Psoas muscle (tissue), 8 donors: Measurements from ENCODE around the gene OMG. TPM values are rescaled to one million over a fixed set of nuclear protein-coding genes. Genes with fewer than 3 reads are reported as not detected.

Experiments
- ATAC-seq, 4 donors: fragments of 200-7000 bp; cut with Tn5 transposase; one replicate each; pipeline ENCODE4 v1.9.1; 2020; ENCODE audit warnings: moderate library complexity in 3 of 4, mild to moderate bottlenecking in 2 of 4
- DNase-seq, 2 donors: peaks; one replicate each; pipeline ENCODE4 v3.0.0-alpha.2; 2020
- H3K27ac ChIP-seq: fragments of 200-600 bp; one replicate; pipeline ENCODE4 v1.8.0; 2022
- H3K27me3 ChIP-seq, 3 donors: fragments of 200-600 bp in 1 of 3; one replicate each; pipeline versions ENCODE4 v1.6.1 to v1.8.0; 2013 to 2022; ENCODE audit warnings: low read length in 2 of 3, mild to moderate bottlenecking in 2 of 3, moderate library complexity in 1 of 3; ENCODE audit not compliant: insufficient read depth in 3 of 3
- H3K36me3 ChIP-seq, 2 donors: fragments of 200-600 bp in 1 of 2; one replicate each; pipeline versions ENCODE4 v1.6.1 to v1.8.0; 2013 to 2022; ENCODE audit warnings: low read depth in 1 of 2, mild to moderate bottlenecking in 1 of 2, moderate library complexity in 1 of 2; ENCODE audit not compliant: insufficient read depth in 1 of 2
- H3K4me1 ChIP-seq: fragments of 200-600 bp; one replicate; pipeline ENCODE4 v1.8.0; 2022
- H3K4me3 ChIP-seq: fragments of 200-600 bp; one replicate; pipeline ENCODE4 v1.8.0; 2022; ENCODE audit warnings: mild to moderate bottlenecking
- H3K9me3 ChIP-seq: fragments of 200-600 bp; one replicate; pipeline ENCODE4 v1.8.0; 2022
- CTCF ChIP-seq: fragments of 200-600 bp; IDR thresholded peaks from one replicate; pipeline ENCODE4 v1.8.0; 2022; ENCODE audit warnings: antibody characterized with exemption
- WGBS, 3 donors: extraction: QIAGEN DNeasy Blood & Tissue Kit; methylation state at CpG; one replicate each; pipeline versions ENCODE4 v1.1.6 to v1.1.7; 2013; 5-methylcytosine and 5-hydroxymethylcytosine counted together
- intact Hi-C, 2 donors: fragments of 100-400 bp; cut with DNase I; formaldehyde crosslinking; loops; one replicate each; pipeline versions ENCODE4 v1.11.0 to v1.14.2; 2022
- polyA plus RNA-seq, 3 donors: library from polyadenylated mRNA; stranded (reverse); fragments of 200-250 nt; gene quantifications; one replicate each; pipeline ENCODE4 v1.2.3, GENCODE V29; 2013
- total RNA-seq, 4 donors: library from RNA; stranded (reverse); fragmentation: NEBNext Ultra II Directional in 2 of 4; extraction: Animal tissue kit (Norgen Biotek cat#: 25700) in 2 of 4; gene quantifications; one replicate each; pipeline versions ENCODE4 v1.2.1 to v1.2.4, GENCODE V29; 2021 to 2023
- donor health status: healthy with polysubstance abuse.
- donor health status: DM: no; HTN: no; CAD: no; lungs with moderate emphysema.
- donor health status: Bipolar disorder and iron deficiency.
- donor health status: healthy.
- donor health status: DM: yes; HTN: yes; CAD: no.
- donor health status: DM: no; HTN: no; CAD: no.
- donor health status: DM: no; HTN: no; CAD: no.
- donor health status: DM: yes; HTN: yes; CAD: no.

The OMG gene
- total and polyA plus RNA-seq, 7 donors, result 0.03 to 0.10 TPM; not detected in 5

GRCh38 chr17:31320241-31320640, 23.2 kb upstream of the OMG start:
- Histone ChIP-seq H3K27ac (no peak overlapping the region), H3K9me3 (no peaks in the 10 kb centered on the region), H3K4me3 (peak overlapping the region; percentile 24), H3K27me3 (no peaks in the 10 kb centered on the region), H3K4me1 (no peaks in the 10 kb centered on the region), H3K36me3 (no peaks in the 10 kb centered on the region)
- no peak for TF ChIP-seq CTCF
- DNase-seq (no peak), ATAC-seq (no peak)
- 90 to 96% (median 90%) methylated on average over 2 of the region's 2 CpGs for WGBS, 3 donors
- intact Hi-C loops, result no loop called here

- no peak for TF ChIP-seq CTCF
- ATAC-seq (no peak), DNase-seq (no peak)
- Histone ChIP-seq H3K36me3 (no peaks in the 10 kb centered on the region), H3K9me3 (no peaks in the 10 kb centered on the region), H3K27ac (no peak overlapping the region), H3K4me3 (peak overlapping the region; percentile 5), H3K27me3 (no peaks in the 10 kb centered on the region), H3K4me1 (no peaks in the 10 kb centered on the region)
- 81 to 87% (median 81%) methylated on average over 5 of the region's 5 CpGs for WGBS, 3 donors
- intact Hi-C loops, result no loop called here
Observed at GRCh38 chr17:31318851-31319661, 22.0 kb upstream of the OMG start.

GRCh38 chr17:31318298-31318801, 21.3 kb upstream of the OMG start:
- intact Hi-C loops, result no loop called here
- Histone ChIP-seq H3K27me3 (no peaks in the 10 kb centered on the region), H3K4me3 (peak overlapping the region; percentile 5), H3K36me3 (no peaks in the 10 kb centered on the region), H3K9me3 (no peaks in the 10 kb centered on the region), H3K27ac (no peak overlapping the region), H3K4me1 (no peaks in the 10 kb centered on the region)
- 63 to 86% (median 68%) methylated on average over 8 of the region's 8 CpGs for WGBS, 3 donors
- peak; percentile 46 to 71 for DNase-seq
- ATAC-seq, result peak; percentile 42 to 91 (median 87)
- no peak for TF ChIP-seq CTCF

GRCh38 chr17:31314782-31315100, 17.7 kb upstream of the OMG start:
- WGBS, 3 donors, result 79 to 95% (median 90%) methylated on average over 3 of the region's 3 CpGs
- Histone ChIP-seq H3K36me3 (no peaks in the 10 kb centered on the region), H3K27ac (no peak overlapping the region), H3K4me3 (no peak overlapping the region), H3K9me3 (no peaks in the 10 kb centered on the region), H3K4me1 (no peaks in the 10 kb centered on the region), H3K27me3 (no peaks in the 10 kb centered on the region)
- no peak for DNase-seq
- intact Hi-C loops, result no loop called here
- no peak for ATAC-seq
- TF ChIP-seq CTCF, result no peak
